Transverse colon (tissue), 4 donors: ENCODE results near the gene PYY. TPM values are rescaled to one million over a fixed set of nuclear protein-coding genes. Genes with fewer than 3 reads are reported as not detected.

Source experiments
- DNase-seq: peaks from one replicate; pipeline ENCODE4 v3.0.0-alpha.2; 2019
- H3K27ac ChIP-seq, 4 donors: fragments of 200-600 bp; sonication (generic); 2 replicates each; pipeline ENCODE4 v1.5.1; 2016 to 2018; ENCODE audit warnings: inconsistent platforms in 4 of 4
- H3K27me3 ChIP-seq: fragments of 200-600 bp; sonication (generic); 2 replicates; pipeline ENCODE4 v1.5.1; 2017; ENCODE audit warnings: inconsistent platforms
- H3K36me3 ChIP-seq, 4 donors: fragments of 200-600 bp; sonication (generic); 2 replicates each; pipeline ENCODE4 v1.5.1; 2017 to 2019; ENCODE audit warnings: inconsistent platforms in 4 of 4
- H3K4me1 ChIP-seq, 4 donors: fragments of 200-600 bp; sonication (generic); 2 replicates each; pipeline ENCODE4 v1.5.1; 2017 to 2020; ENCODE audit warnings: inconsistent platforms in 4 of 4
- H3K4me3 ChIP-seq, 4 donors: fragments of 200-600 bp; sonication (generic); 1 replicate in 1 of 4; 2 replicates in 3 of 4; pipeline versions ENCODE4 v1.5.1 to v1.6.1; 2017 to 2019; ENCODE audit warnings: inconsistent platforms in 4 of 4
- H3K9me3 ChIP-seq, 2 donors: fragments of 200-600 bp; sonication (generic); 2 replicates each; pipeline ENCODE4 v1.5.1; 2017 to 2019; ENCODE audit warnings: inconsistent platforms in 2 of 2
- CTCF ChIP-seq, 5 experiments: fragments of 200-600 bp in 3 of 5; fragments of 450-650 bp in 2 of 5; sonication (generic) in 3 of 5; IDR thresholded peaks; 1 replicate in 2 of 5; 2 replicates in 3 of 5; pipeline ENCODE4 v1.5.1; 2016 to 2017; ENCODE audit warnings: antibody characterized with exemption in 5 of 5, inconsistent platforms in 3 of 5, mild to moderate bottlenecking in 2 of 5, moderate library complexity in 1 of 5
- EP300 ChIP-seq: sonication (generic); formaldehyde crosslinking; IDR thresholded peaks from one replicate; pipeline ENCODE4 v1.6.1; 2017; ENCODE audit warnings: antibody characterized with exemption, low read depth
- POLR2A ChIP-seq: fragments of 450-650 bp; IDR thresholded peaks from one replicate; pipeline ENCODE4 v1.6.1; 2016; ENCODE audit warnings: antibody characterized with exemption, mild to moderate bottlenecking, moderate library complexity
- POLR2AphosphoS5 ChIP-seq, 3 donors: sonication (generic); formaldehyde crosslinking; IDR thresholded peaks; one replicate each; pipeline ENCODE4 v1.6.1; 2016; ENCODE audit warnings: antibody characterized with exemption in 3 of 3
- WGBS, 2 donors: methylation state at CpG; one replicate each; pipeline ENCODE4 v1.1.5; 2018; ENCODE audit warnings: low coverage in 1 of 2; 5-methylcytosine and 5-hydroxymethylcytosine counted together
- in situ Hi-C, 4 donors: fragments of 200-750 bp; cut with MboI; loops; one replicate each; pipeline versions ENCODE4 v1.15.0 to v1.15.1; 2017; ENCODE audit warnings: low sequenced_read_pairs in 3 of 4, low pct_ligation_motif_present in 1 of 4, low pct_unique_long_range_greater_than_20kb in 1 of 4
- intact Hi-C: fragments of 100-400 bp; cut with DNase I; formaldehyde crosslinking; loops from one replicate; pipeline ENCODE4 v1.15.1; 2023; ENCODE audit warnings: low total_unique reads
- total RNA-seq, 4 donors: library from RNA; depleted of rRNA; stranded (reverse); fragments of >200 nt; gene quantifications; one replicate each; pipeline ENCODE4 v1.1.0, GENCODE V29; 2016

PYY gene
- total RNA-seq, 4 donors from 2014 or later, result 27.7 to 89.2 (median 52.1) TPM; not detected in 1

DNA sequence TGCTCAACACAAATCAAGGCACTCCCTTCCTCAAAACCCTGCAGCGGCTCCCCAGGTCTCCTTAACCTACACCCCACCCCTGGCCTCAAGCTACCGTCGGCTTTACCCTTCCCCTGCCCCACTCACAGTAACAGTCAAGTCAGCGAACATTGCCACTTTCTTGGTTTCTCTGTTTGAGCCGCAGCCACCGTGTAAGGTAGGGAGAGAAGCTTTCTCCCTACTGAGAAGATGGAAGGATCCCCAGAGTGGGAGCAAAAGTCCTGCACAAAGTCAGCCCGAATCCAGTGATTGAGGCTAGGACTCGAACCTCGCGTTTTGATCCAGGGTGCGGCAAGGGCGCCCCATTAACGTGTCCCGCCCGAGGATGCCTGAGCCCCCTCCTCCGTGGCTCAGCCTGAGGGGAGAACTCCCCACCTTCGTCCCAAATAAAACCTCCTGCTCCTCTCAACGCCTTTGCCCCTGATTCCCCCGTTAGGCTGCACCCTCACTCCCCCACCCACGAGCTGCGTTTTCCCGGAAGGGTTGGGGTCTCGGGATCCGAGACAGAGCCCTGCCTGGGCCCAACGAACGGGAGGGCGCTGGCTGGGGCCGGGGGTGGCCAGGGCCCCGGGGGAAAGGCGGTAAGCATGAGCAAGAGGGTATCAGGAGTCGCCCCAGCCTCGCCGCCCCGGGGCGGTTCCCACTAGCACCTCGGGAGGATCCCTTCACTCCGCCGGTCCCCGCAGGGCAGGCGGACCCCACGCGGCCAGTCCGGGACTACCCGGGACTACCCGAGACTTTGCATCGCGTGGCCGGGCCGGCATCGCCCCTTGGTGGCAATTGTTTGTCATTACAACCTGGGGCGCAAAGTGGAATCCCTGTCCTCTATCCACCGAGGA, 40.8 kb upstream of the PYY start:
- TF ChIP-seq POLR2AphosphoS5 (IDR thresholded peaks at IDR 0.05), result no peak
- peak; percentile 88 to 91 (median 90) for TF ChIP-seq CTCF (IDR thresholded peaks at IDR 0.05)
- TF ChIP-seq POLR2A, result no peak
- TF ChIP-seq EP300, result no peak
- H3K4me1 ChIP-seq, result peaks cover 4 to 8% (median 7%) of the 10 kb centered on the region in 4 donors
- intact Hi-C loops, result no loop called here
- DNase-seq, result peak; percentile 60
- H3K9me3 ChIP-seq, result no peaks in the 10 kb centered on the region
- H3K27ac ChIP-seq, result no peak overlapping the region
- H3K4me3 ChIP-seq, result peak overlapping the region in 1 of 4 donors; percentile 18
- no peaks in the 10 kb centered on the region for H3K36me3 ChIP-seq
- WGBS, 2 donors, result 7% methylated on average over 52 of the region's 52 CpGs; no CpG with 5 or more reads in 1 of the 2 donors
- in situ Hi-C loops, result loop anchor here in 3 of 4 donors (10.0 to 25.0 kb wide), 2 partner anchors 50 to 107 kb away; partner anchors contain the start of gene PPY (in 3 of the 3)
- H3K27me3 ChIP-seq, result peaks cover 43% of the 10 kb centered on the region

GRCh38 chr17:43992641-43993040, 38.9 kb upstream of the PYY start:
- in situ Hi-C loops, result loop anchor here in 3 of 4 donors (10.0 to 25.0 kb wide), 2 partner anchors 48 to 105 kb away; partner anchors contain the start of gene PPY (in 3 of the 3)
- Histone ChIP-seq H3K27me3 (peaks cover 55% of the 10 kb centered on the region), H3K27ac (no peak overlapping the region), H3K4me1 (peaks cover 4 to 8% (median 7%) of the 10 kb centered on the region in 4 donors), H3K36me3 (no peaks in the 10 kb centered on the region), H3K9me3 (no peaks in the 10 kb centered on the region), H3K4me3 (no peak overlapping the region)
- WGBS, 2 donors, result 93% methylated on average over 6 to 14 of the region's 14 CpGs
- TF ChIP-seq CTCF (IDR thresholded peaks at IDR 0.05) (no peak), EP300 (no peak), POLR2A (no peak), POLR2AphosphoS5 (IDR thresholded peaks at IDR 0.05) (no peak)
- DNase-seq, result no peak
- intact Hi-C loops, result no loop called here

- Histone ChIP-seq H3K27ac (no peak overlapping the region), H3K4me3 (no peak overlapping the region), H3K36me3 (no peaks in the 10 kb centered on the region), H3K9me3 (no peaks in the 10 kb centered on the region), H3K4me1 (peaks cover 9 to 10% (median 10%) of the 10 kb centered on the region in 4 donors), H3K27me3 (peaks cover 63% of the 10 kb centered on the region)
- DNase-seq, result no peak
- TF ChIP-seq EP300, result no peak
- no peak for TF ChIP-seq POLR2AphosphoS5 (IDR thresholded peaks at IDR 0.05)
- TF ChIP-seq CTCF (IDR thresholded peaks at IDR 0.05), result no peak
- no peak for TF ChIP-seq POLR2A
- WGBS, 2 donors, result 37% methylated on average over 5 to 9 of the region's 9 CpGs
- in situ Hi-C loops (loop anchor here in 1 of 4 donors (25.0 kb wide), 1 partner anchor 101 kb away; no protein-coding TSS in a partner anchor), intact Hi-C loops (no loop called here)
Measured at GRCh38 chr17:43988301-43988700, 34.6 kb upstream of the PYY start.

- Histone ChIP-seq H3K4me1 (peaks cover 9 to 12% (median 11%) of the 10 kb centered on the region in 4 donors), H3K27me3 (peaks cover 65% of the 10 kb centered on the region), H3K27ac (no peak overlapping the region), H3K36me3 (no peaks in the 10 kb centered on the region), H3K9me3 (no peaks in the 10 kb centered on the region), H3K4me3 (no peak overlapping the region)
- no peak for DNase-seq
- intact Hi-C loops, result no loop called here
- TF ChIP-seq POLR2A (no peak), EP300 (no peak), POLR2AphosphoS5 (IDR thresholded peaks at IDR 0.05) (no peak), CTCF (IDR thresholded peaks at IDR 0.05) (no peak)
- in situ Hi-C loops, result loop anchor here in 1 of 4 donors (25.0 kb wide), 1 partner anchor 100 kb away; no protein-coding TSS in a partner anchor
- 40 to 67% methylated on average over 3 to 11 of the region's 12 CpGs for WGBS, 2 donors
Measured at GRCh38 chr17:43987131-43988021, 33.6 kb upstream of the PYY start.
